Lower leg skin (tissue), 3 donors: Measurements from ENCODE around the gene PGAM5.

Experiments
- POLR2A ChIP-seq, 2 donors: fragments of 450-650 bp; IDR thresholded peaks; one replicate each; pipeline ENCODE4 v1.6.1; 2016 to 2017; ENCODE audit warnings: antibody characterized with exemption in 2 of 2, mild to moderate bottlenecking in 1 of 2, moderate library complexity in 1 of 2
- TF ChIP-seq, protein P1 (sequence below), 3 donors: fragments of 450-650 bp; IDR thresholded peaks; one replicate each; pipeline ENCODE4 v1.5.1; 2016; ENCODE audit warnings: antibody characterized with exemption in 3 of 3, mild to moderate bottlenecking in 3 of 3, moderate library complexity in 2 of 3

DNA sequence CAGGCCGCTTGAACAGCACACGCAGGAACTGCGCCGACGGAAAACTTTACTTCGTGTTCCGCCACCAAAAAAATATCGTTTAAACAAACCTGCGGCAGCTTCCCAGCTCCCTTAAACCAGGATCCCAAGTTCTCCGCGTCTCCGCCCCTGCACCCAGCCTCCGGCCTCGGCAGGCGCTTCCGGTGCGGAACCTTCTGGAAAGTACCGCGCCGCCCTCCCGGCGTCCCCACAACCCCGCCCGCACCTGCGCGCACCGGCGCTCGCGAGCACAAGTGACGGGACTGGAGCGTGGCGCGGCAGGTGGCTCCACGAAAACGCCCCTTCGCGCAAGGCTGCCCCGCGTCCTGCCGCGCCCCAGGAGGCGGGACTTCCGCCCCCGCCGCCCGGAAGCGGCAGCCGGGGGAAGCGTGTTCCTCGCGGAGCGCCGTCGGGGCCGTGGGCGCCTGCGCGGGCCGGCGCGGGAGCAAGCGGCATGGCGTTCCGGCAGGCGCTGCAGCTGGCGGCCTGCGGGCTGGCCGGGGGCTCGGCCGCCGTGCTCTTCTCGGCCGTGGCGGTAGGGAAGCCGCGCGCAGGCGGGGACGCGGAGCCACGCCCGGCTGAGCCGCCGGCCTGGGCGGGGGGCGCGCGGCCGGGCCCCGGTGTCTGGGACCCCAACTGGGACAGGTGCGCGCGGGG is at the start of gene PGAM5:
- no peak for TF ChIP-seq POLR2A (IDR thresholded peaks at IDR 0.05)
- TF ChIP-seq, protein P1, sequence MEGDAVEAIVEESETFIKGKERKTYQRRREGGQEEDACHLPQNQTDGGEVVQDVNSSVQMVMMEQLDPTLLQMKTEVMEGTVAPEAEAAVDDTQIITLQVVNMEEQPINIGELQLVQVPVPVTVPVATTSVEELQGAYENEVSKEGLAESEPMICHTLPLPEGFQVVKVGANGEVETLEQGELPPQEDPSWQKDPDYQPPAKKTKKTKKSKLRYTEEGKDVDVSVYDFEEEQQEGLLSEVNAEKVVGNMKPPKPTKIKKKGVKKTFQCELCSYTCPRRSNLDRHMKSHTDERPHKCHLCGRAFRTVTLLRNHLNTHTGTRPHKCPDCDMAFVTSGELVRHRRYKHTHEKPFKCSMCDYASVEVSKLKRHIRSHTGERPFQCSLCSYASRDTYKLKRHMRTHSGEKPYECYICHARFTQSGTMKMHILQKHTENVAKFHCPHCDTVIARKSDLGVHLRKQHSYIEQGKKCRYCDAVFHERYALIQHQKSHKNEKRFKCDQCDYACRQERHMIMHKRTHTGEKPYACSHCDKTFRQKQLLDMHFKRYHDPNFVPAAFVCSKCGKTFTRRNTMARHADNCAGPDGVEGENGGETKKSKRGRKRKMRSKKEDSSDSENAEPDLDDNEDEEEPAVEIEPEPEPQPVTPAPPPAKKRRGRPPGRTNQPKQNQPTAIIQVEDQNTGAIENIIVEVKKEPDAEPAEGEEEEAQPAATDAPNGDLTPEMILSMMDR (IDR thresholded peaks at IDR 0.05) = no peak
